Spleen (tissue), 11 donors: ENCODE data around the gene DNMT1. TPM values are rescaled to one million over a fixed set of nuclear protein-coding genes. Genes with fewer than 3 reads are reported as not detected.

Experiments used
- DNase-seq: peaks from one replicate; pipeline ENCODE4 v3.0.0-alpha.2; 2020
- H3K27ac ChIP-seq, 8 donors: fragments of 200-600 bp; sonication (generic) in 7 of 8; 1 replicate in 4 of 8; 2 replicates in 4 of 8; pipeline versions ENCODE4 v1.5.0 to v1.8.0; 2016 to 2021; ENCODE audit warnings: inconsistent platforms in 4 of 8, mild to moderate bottlenecking in 4 of 8, moderate library complexity in 1 of 8
- H3K27me3 ChIP-seq, 7 donors: fragments of 200-600 bp; sonication (generic) in 6 of 7; replicated peaks in 1 of 7; 1 replicate in 4 of 7; 2 replicates in 3 of 7; pipeline versions ENCODE4 v1.5.0 to v1.8.0; 2016 to 2021; ENCODE audit warnings: inconsistent platforms in 3 of 7, mild to moderate bottlenecking in 1 of 7
- H3K36me3 ChIP-seq, 6 donors: fragments of 200-600 bp; sonication (generic) in 5 of 6; 1 replicate in 4 of 6; 2 replicates in 2 of 6; pipeline versions ENCODE4 v1.5.0 to v1.8.0; 2016 to 2021; ENCODE audit warnings: inconsistent platforms in 2 of 6
- H3K4me1 ChIP-seq, 6 donors: fragments of 200-600 bp; sonication (generic) in 5 of 6; 1 replicate in 3 of 6; 2 replicates in 3 of 6; pipeline versions ENCODE4 v1.5.0 to v1.8.0; 2016 to 2021; ENCODE audit warnings: inconsistent platforms in 3 of 6
- H3K4me3 ChIP-seq, 8 donors: fragments of 200-600 bp; sonication (generic) in 7 of 8; 1 replicate in 4 of 8; 2 replicates in 4 of 8; pipeline versions ENCODE4 v1.5.0 to v1.8.0; 2016 to 2021; ENCODE audit warnings: inconsistent platforms in 4 of 8, mild to moderate bottlenecking in 4 of 8, moderate library complexity in 2 of 8
- H3K9me3 ChIP-seq, 8 donors: fragments of 200-600 bp; sonication (generic) in 7 of 8; 1 replicate in 4 of 8; 2 replicates in 4 of 8; pipeline versions ENCODE4 v1.5.0 to v1.8.0; 2016 to 2021; ENCODE audit warnings: inconsistent platforms in 4 of 8
- CTCF ChIP-seq, 11 experiments: fragments of 200-600 bp in 7 of 11; fragments of 450-650 bp in 4 of 11; sonication (generic) in 4 of 11; IDR thresholded peaks in 8 of 11; conservative IDR thresholded peaks in 3 of 11; 1 replicate in 7 of 11; 2 replicates in 4 of 11; pipeline versions ENCODE4 v1.4.0 to v1.8.0; 2016 to 2021; ENCODE audit warnings: antibody characterized with exemption in 11 of 11, inconsistent platforms in 4 of 11, mild to moderate bottlenecking in 1 of 11
- POLR2A ChIP-seq, 3 donors: fragments of 450-650 bp; IDR thresholded peaks; one replicate each; pipeline ENCODE4 v1.5.1; 2017; ENCODE audit warnings: antibody characterized with exemption in 3 of 3, mild to moderate bottlenecking in 1 of 3
- POLR2AphosphoS5 ChIP-seq, 3 donors: sonication (generic); formaldehyde crosslinking; IDR thresholded peaks; one replicate each; pipeline ENCODE4 v1.5.1; 2017; ENCODE audit warnings: antibody characterized with exemption in 3 of 3
- WGBS, 5 donors: extraction: QIAGEN DNeasy Blood & Tissue Kit in 3 of 5; methylation state at CpG; one replicate each; pipeline versions ENCODE4 v1.1.5 to v1.1.7; 2013 to 2018; 5-methylcytosine and 5-hydroxymethylcytosine counted together
- intact Hi-C: fragments of 100-400 bp; cut with DNase I; formaldehyde crosslinking; loops from one replicate; pipeline ENCODE4 v1.15.0; 2023; ENCODE audit warnings: low total_unique reads
- polyA plus RNA-seq, 3 donors: library from polyadenylated mRNA; stranded (reverse); fragments of 200-250 nt; gene quantifications; one replicate each; pipeline ENCODE4 v1.2.1, GENCODE V29; 2013
- total RNA-seq, 7 donors: library from RNA; depleted of rRNA in 3 of 7; stranded (reverse); fragments of >200 nt in 3 of 7; fragmentation: NEBNext Ultra II Directional in 4 of 7; extraction: Animal tissue kit (Norgen Biotek cat#: 25700) in 4 of 7; gene quantifications; one replicate each; pipeline versions ENCODE4 v1.1.0 to v1.2.1, GENCODE V29; 2016 to 2021
- donor health status: healthy with polysubstance abuse.
- donor health status: DM: no; HTN: no; CAD: no; lungs with moderate emphysema.
- donor health status: DM: no; HTN: no; CAD: no.
- donor health status: Bipolar disorder and iron deficiency.
- donor health status: healthy.
- donor health status: DM: no; HTN: no; CAD: no.
- donor health status: DM: yes; HTN: yes; CAD: no.

The DNMT1 gene
- total and polyA plus RNA-seq, 10 donors: 40.6 to 131 (median 71.8) TPM

GRCh38 chr19:10115392-10116084, 79.2 kb downstream of the DNMT1 start:
- H3K9me3 ChIP-seq: no peaks in the 10 kb centered on the region
- TF ChIP-seq POLR2A (IDR thresholded peaks at IDR 0.05): no peak
- no peak for TF ChIP-seq CTCF (IDR thresholded peaks at IDR 0.05 in 8 of 11, conservative IDR thresholded peaks at IDR 0.05 in 3 of 11)
- TF ChIP-seq POLR2AphosphoS5 (IDR thresholded peaks at IDR 0.05): peak in 2 of 3 donors; percentile 43 to 66
- peak; percentile 80 for DNase-seq
- H3K27ac ChIP-seq: peak overlapping the region in 2 of 8 donors; percentile 77 to 87
- intact Hi-C loops: loop anchor here (10.0 kb wide), 1 partner anchor 139 kb away; the partner anchor contains the start of gene MRPL4
- WGBS, 5 donors: 86 to 92% (median 90%) methylated on average over 23 to 45 of the region's 45 CpGs
- H3K27me3 ChIP-seq: no peaks in the 10 kb centered on the region
- peaks cover 9 to 65% (median 60%) of the 10 kb centered on the region in 6 donors for H3K36me3 ChIP-seq
- H3K4me3 ChIP-seq: peak overlapping the region in 1 of 8 donors; percentile 60
- peaks cover 29 to 99% (median 68%) of the 10 kb centered on the region in 6 donors for H3K4me1 ChIP-seq

- H3K27ac ChIP-seq: peak overlapping the region in 2 of 8 donors; percentile 77 to 87
- H3K9me3 ChIP-seq: no peaks in the 10 kb centered on the region
- WGBS, 5 donors: 83 to 90% (median 85%) methylated on average over 16 to 26 of the region's 26 CpGs
- H3K36me3 ChIP-seq: peaks cover 9 to 72% (median 67%) of the 10 kb centered on the region in 6 donors
- DNase-seq: peak; percentile 80
- peak overlapping the region in 1 of 8 donors; percentile 60 for H3K4me3 ChIP-seq
- intact Hi-C loops: loop anchor here (10.0 kb wide), 1 partner anchor 140 kb away; the partner anchor contains the start of gene MRPL4
- H3K27me3 ChIP-seq: no peaks in the 10 kb centered on the region
- TF ChIP-seq CTCF (IDR thresholded peaks at IDR 0.05 in 8 of 11, conservative IDR thresholded peaks at IDR 0.05 in 3 of 11) (no peak), POLR2AphosphoS5 (IDR thresholded peaks at IDR 0.05) (peak; percentile 5 to 66 (median 45))
- H3K4me1 ChIP-seq: peaks cover 29 to 99% (median 68%) of the 10 kb centered on the region in 6 donors
Observed at GRCh38 chr19:10114651-10115391, 79.9 kb downstream of the DNMT1 start.

GRCh38 chr19:10113964-10114650, 80.6 kb downstream of the DNMT1 start:
- peak; percentile 82 for DNase-seq
- Histone ChIP-seq H3K9me3 (no peaks in the 10 kb centered on the region), H3K27ac (peak overlapping the region in 4 of 8 donors; percentile 62 to 87 (median 74)), H3K27me3 (no peaks in the 10 kb centered on the region), H3K4me1 (peaks cover 28 to 100% (median 65%) of the 10 kb centered on the region in 6 donors), H3K4me3 (peak overlapping the region in 1 of 8 donors; percentile 60), H3K36me3 (peaks cover 9 to 79% (median 74%) of the 10 kb centered on the region in 6 donors)
- WGBS, 5 donors: 87 to 94% (median 90%) methylated on average over 4 to 43 of the region's 43 CpGs
- TF ChIP-seq POLR2AphosphoS5 (IDR thresholded peaks at IDR 0.05) (peak; percentile 29 to 84 (median 70)), CTCF (IDR thresholded peaks at IDR 0.05 in 8 of 11, conservative IDR thresholded peaks at IDR 0.05 in 3 of 11) (no peak)
- intact Hi-C loops: loop anchor here (10.0 kb wide), 1 partner anchor 141 kb away; the partner anchor contains the start of gene MRPL4
